Thoracic aorta (tissue), 2 donors: ENCODE results near the gene KCNT1. TPM values are rescaled to one million over a fixed set of nuclear protein-coding genes. Genes with fewer than 3 reads are reported as not detected.

Source experiments
- ATAC-seq: fragments of 150-250 bp; one replicate; pipeline ENCODE4 v1.8.0; 2017; ENCODE audit warnings: low read depth; ENCODE audit not compliant: insufficient number of reproducible peaks, low FRiP score
- DNase-seq: peaks from one replicate; pipeline ENCODE4 v3.0.0-alpha.2; 2020; ENCODE audit warnings: low spot score
- H3K27ac ChIP-seq, 2 donors: fragments of 200-600 bp; sonication (generic); 1 replicate in 1 of 2; 2 replicates in 1 of 2; pipeline ENCODE4 v1.5.1; 2016; ENCODE audit warnings: mild to moderate bottlenecking in 2 of 2, moderate library complexity in 2 of 2
- H3K27me3 ChIP-seq: fragments of 200-600 bp; sonication (generic); replicated peaks from 2 replicates; pipeline ENCODE4 v1.6.0; 2016; ENCODE audit warnings: mild to moderate bottlenecking; ENCODE audit not compliant: insufficient read depth
- H3K36me3 ChIP-seq: fragments of 200-600 bp; sonication (generic); one replicate; pipeline ENCODE4 v1.5.1; 2016
- H3K4me1 ChIP-seq, 2 donors: fragments of 200-600 bp; sonication (generic); 1 replicate in 1 of 2; 2 replicates in 1 of 2; pipeline versions ENCODE4 v1.5.1 to v1.6.0; 2016; ENCODE audit warnings: low read depth in 2 of 2, mild to moderate bottlenecking in 1 of 2; ENCODE audit not compliant: control insufficient read depth in 1 of 2
- H3K4me3 ChIP-seq: fragments of 200-600 bp; sonication (generic); 2 replicates; pipeline ENCODE4 v1.5.1; 2016; ENCODE audit warnings: mild to moderate bottlenecking
- H3K9me3 ChIP-seq: fragments of 200-600 bp; sonication (generic); 2 replicates; pipeline ENCODE4 v1.5.1; 2016
- total RNA-seq, 2 donors: library from RNA; depleted of rRNA; stranded (reverse); fragments of >200 nt; gene quantifications; one replicate each; pipeline versions ENCODE4 v1.1.0 to v1.2.3, GENCODE V29; 2016
- TF ChIP-seq, protein P1 (sequence below): fragments of 200-600 bp; sonication (generic); IDR thresholded peaks from one replicate; pipeline ENCODE4 v1.5.1; 2019; ENCODE audit warnings: antibody characterized with exemption

KCNT1 gene
- total RNA-seq, 2 donors from 2014 or later = 0.28 to 0.54 TPM

DNA sequence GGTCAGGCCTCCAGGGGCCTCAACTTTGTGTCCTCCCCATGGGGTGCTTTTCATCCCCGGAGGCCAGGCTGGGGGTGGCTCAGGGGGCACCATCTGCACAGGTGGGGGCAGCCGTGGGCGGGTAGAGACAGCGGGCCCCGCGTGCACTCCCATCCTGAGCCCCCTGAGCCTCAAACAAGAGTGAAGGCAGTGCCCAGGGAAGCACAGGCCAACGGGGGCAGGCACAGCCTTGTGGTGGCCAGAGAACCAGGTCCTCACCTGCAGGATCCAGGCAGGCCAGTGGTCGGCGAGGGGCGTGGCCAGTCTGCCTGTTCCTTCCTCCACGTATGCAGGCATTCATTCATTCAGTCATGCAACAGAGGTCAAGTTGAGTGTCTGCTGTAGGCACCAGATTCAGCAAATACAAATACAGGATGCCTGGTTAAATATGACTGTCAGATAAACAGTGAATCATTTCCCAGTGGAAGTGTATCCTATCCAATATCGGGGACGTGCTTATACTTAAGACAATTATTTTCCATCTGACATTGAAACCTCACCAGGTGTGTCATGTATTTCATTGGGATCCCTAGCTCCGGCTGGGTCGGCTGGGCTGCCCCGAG, 22.3 kb downstream of the KCNT1 start:
- DNase-seq (no peak), ATAC-seq (no peak)
- H3K27ac ChIP-seq = no peak overlapping the region
- H3K27me3 ChIP-seq = no peaks in the 10 kb centered on the region
- no peaks in the 10 kb centered on the region for H3K9me3 ChIP-seq
- no peaks in the 10 kb centered on the region for H3K4me1 ChIP-seq
- TF ChIP-seq, protein P1, sequence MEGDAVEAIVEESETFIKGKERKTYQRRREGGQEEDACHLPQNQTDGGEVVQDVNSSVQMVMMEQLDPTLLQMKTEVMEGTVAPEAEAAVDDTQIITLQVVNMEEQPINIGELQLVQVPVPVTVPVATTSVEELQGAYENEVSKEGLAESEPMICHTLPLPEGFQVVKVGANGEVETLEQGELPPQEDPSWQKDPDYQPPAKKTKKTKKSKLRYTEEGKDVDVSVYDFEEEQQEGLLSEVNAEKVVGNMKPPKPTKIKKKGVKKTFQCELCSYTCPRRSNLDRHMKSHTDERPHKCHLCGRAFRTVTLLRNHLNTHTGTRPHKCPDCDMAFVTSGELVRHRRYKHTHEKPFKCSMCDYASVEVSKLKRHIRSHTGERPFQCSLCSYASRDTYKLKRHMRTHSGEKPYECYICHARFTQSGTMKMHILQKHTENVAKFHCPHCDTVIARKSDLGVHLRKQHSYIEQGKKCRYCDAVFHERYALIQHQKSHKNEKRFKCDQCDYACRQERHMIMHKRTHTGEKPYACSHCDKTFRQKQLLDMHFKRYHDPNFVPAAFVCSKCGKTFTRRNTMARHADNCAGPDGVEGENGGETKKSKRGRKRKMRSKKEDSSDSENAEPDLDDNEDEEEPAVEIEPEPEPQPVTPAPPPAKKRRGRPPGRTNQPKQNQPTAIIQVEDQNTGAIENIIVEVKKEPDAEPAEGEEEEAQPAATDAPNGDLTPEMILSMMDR = no peak
- H3K36me3 ChIP-seq = no peaks in the 10 kb centered on the region
- H3K4me3 ChIP-seq = no peak overlapping the region

DNA sequence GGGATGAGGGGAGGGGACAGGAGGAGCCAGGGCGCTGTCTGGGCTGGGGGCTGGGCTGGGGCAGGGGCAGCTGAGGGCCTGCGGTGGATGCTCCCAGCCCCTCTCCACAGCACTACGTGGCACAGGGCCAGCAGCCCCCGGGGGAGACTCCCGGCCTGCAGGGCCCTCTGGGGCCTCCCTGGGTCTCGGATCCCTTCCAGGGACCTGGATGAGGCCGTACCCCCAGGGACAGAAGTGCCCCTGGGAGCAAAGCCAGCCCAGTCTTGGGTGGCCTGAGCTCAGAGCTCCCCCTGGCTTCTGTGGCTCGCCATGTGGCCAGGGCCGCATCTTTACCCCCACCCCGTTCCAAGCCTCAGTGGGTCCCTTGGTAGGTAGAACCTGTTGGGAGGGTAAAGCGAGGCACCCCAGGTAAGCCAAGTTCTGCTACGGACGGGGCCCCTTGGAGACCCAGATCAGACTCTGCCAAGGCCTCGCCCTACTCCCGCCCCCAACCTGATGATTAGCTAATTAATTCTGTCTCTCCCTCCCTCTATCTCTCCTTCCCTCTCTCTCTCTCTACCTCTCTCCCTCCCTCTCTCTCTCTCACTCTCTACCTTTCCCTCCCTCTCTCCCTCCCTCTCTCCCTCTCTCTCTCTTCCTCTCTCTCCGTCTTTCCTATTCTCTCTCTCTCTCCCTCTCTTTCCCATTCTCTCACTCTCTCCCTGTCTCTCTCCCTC, 24.3 kb downstream of the KCNT1 start:
- H3K9me3 ChIP-seq = no peaks in the 10 kb centered on the region
- no peaks in the 10 kb centered on the region for H3K4me1 ChIP-seq
- ATAC-seq (no peak), DNase-seq (no peak)
- H3K36me3 ChIP-seq = no peaks in the 10 kb centered on the region
- no peak overlapping the region for H3K27ac ChIP-seq
- TF ChIP-seq, protein P1 = no peak
- no peaks in the 10 kb centered on the region for H3K27me3 ChIP-seq
- H3K4me3 ChIP-seq = no peak overlapping the region

DNA sequence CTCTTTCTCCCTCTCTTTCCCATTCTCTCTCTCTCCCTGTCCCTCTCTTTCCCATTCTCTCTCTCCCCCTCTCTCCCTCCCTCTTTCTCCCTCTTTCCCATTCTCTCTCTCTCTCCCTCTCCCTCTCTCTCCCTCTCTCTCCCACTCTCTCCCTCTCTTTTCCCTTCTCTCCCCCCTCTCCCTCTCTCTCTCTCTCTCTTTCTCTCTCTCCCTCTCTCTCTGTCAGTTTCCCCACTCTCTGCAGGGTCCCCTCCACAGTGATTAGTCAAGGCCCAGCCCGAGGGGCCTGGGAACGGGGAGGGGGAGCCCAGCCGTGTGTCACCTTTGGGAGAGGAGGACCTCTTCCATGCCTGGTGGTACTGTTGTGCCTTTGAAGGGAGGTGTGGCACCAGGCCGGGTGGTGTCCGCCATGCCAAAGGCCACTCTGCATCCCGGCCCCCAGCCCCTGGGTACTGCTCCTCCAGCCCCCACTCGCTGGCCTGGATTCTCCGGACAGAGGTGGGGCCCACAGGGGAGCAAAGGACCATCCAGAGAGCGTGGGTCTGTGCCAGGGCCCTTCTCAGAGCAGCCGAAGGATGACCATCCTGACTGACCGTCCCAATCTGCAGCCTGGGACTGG, 25.4 kb downstream of the KCNT1 start:
- no peak overlapping the region for H3K4me3 ChIP-seq
- H3K4me1 ChIP-seq = no peaks in the 10 kb centered on the region
- no peaks in the 10 kb centered on the region for H3K36me3 ChIP-seq
- no peaks in the 10 kb centered on the region for H3K27me3 ChIP-seq
- no peak overlapping the region for H3K27ac ChIP-seq
- DNase-seq (no peak), ATAC-seq (no peak)
- TF ChIP-seq, protein P1 = no peak
- no peaks in the 10 kb centered on the region for H3K9me3 ChIP-seq

DNA sequence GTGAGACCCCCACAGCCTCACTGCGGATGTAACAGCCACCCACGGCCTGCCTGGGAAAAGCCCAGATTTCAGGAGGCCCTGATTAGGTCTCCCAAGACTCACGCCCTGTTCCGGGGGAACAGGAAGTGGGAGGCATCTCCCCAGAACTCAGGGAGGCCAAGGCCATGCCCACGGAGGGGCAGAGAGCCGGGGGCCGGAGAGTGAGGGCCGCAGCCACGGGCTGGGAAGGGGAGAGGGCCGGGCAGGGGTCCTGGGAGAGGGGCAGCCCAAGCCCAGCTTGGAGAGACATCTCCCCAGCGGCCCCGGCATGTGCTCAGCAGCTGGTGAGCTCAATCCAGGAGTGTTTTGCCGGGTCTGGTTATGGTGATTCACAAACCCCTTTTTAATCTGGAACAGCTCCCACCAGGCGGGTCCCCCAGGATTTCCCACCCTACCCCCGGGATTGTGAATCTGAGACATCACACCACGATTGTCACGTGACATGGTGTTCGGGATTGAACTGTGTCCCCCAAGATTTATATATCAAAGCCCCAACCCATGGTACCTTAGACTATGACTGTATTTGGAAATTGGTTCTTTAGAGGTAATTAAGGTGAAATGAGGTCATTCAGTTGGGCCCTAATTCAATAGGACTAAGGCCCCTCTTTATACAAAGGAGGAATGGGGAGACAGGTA, 26.6 kb downstream of the KCNT1 start:
- Histone ChIP-seq H3K27me3 (no peaks in the 10 kb centered on the region), H3K36me3 (no peaks in the 10 kb centered on the region), H3K27ac (no peak overlapping the region), H3K4me1 (no peaks in the 10 kb centered on the region), H3K9me3 (no peaks in the 10 kb centered on the region), H3K4me3 (no peak overlapping the region)
- TF ChIP-seq, protein P1 = no peak
- DNase-seq (no peak), ATAC-seq (no peak)

DNA sequence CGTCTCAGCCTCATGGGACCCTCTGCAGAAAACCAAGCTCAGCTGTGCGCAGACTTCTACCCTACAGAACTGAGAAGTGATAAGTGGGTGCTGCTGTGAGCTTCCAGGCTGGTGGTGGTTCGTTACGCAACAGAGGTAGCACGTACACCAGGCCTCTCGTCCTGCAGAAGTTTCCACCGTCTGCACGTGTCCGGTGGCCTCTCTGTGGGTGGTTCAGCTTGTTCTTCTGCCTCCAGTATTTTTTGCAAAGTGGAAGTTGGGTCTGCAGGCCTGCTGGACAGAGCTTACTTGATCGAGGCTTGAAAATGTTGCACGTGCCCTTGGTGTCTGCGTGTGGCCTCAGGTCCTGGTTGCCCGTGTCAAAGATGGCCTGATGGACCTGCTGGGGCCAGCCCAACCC, 27.5 kb downstream of the KCNT1 start:
- no peak for ATAC-seq
- H3K4me3 ChIP-seq = no peak overlapping the region
- TF ChIP-seq, protein P1 = no peak
- DNase-seq = no peak
- no peaks in the 10 kb centered on the region for H3K9me3 ChIP-seq
- no peaks in the 10 kb centered on the region for H3K36me3 ChIP-seq
- H3K27ac ChIP-seq = no peak overlapping the region
- no peaks in the 10 kb centered on the region for H3K4me1 ChIP-seq
- H3K27me3 ChIP-seq = no peaks in the 10 kb centered on the region
